SK-N-SH treated with all-trans-retinoic acid at 6 μM for 48 hours (cell line): ENCODE data around the gene HECA.

Experiments
- ATAC-seq: fragments of 200-7000 bp; cut with Tn5 transposase; 3 replicates; pipeline ENCODE4 v1.9.1; 2020; ENCODE audit warnings: mild to moderate bottlenecking, moderate library complexity
- ARNTL ChIP-seq: fragments of 450-650 bp; formaldehyde crosslinking; IDR thresholded peaks from 2 replicates; pipeline ENCODE4 v1.5.0; 2020; ENCODE audit warnings: low read depth, mild to moderate bottlenecking, moderate library complexity, borderline replicate concordance
- CSDC2 ChIP-seq: fragments of 250-450 bp; sonication (Bioruptor Pico); IDR thresholded peaks from 2 replicates; pipeline ENCODE4 v1.5.0; 2020; ENCODE audit warnings: mild to moderate bottlenecking, moderate library complexity
- ESRRG ChIP-seq: fragments of 250-450 bp; sonication (Bioruptor Pico); IDR thresholded peaks from 2 replicates; pipeline ENCODE4 v1.6.1; 2021; ENCODE audit warnings: mild to moderate bottlenecking
- GLIS3 ChIP-seq: fragments of 250-450 bp; sonication (Bioruptor Pico); IDR thresholded peaks from 2 replicates; pipeline ENCODE4 v1.5.0; 2020; ENCODE audit warnings: mild to moderate bottlenecking, moderate library complexity
- POU6F1 ChIP-seq: fragments of 250-450 bp; sonication (Bioruptor Pico); IDR thresholded peaks from 2 replicates; pipeline ENCODE4 v1.8.0; 2021; ENCODE audit warnings: low read depth, mild to moderate bottlenecking, moderate library complexity, borderline replicate concordance
- PPARA ChIP-seq: fragments of 250-450 bp; sonication (Bioruptor Pico); IDR thresholded peaks from 2 replicates; pipeline ENCODE4 v1.5.0; 2020; ENCODE audit warnings: mild to moderate bottlenecking, borderline replicate concordance
- RARB ChIP-seq: fragments of 250-450 bp; sonication (Bioruptor Pico); IDR thresholded peaks from 2 replicates; pipeline ENCODE4 v1.8.0; 2021; ENCODE audit warnings: mild to moderate bottlenecking, moderate library complexity
- SNAI2 ChIP-seq: fragments of 250-450 bp; sonication (Bioruptor Pico); IDR thresholded peaks from 2 replicates; pipeline ENCODE4 v1.5.0; 2020; ENCODE audit warnings: mild to moderate bottlenecking, moderate library complexity
- TCF4 ChIP-seq: fragments of 250-450 bp; sonication (Bioruptor Pico); IDR thresholded peaks from 2 replicates; pipeline ENCODE4 v1.8.0; 2021; ENCODE audit warnings: mild to moderate bottlenecking, moderate library complexity, borderline replicate concordance
- TSHZ2 ChIP-seq: fragments of 250-450 bp; sonication (Bioruptor Pico); IDR thresholded peaks from 2 replicates; pipeline ENCODE4 v1.5.0; 2020; ENCODE audit warnings: mild to moderate bottlenecking, moderate library complexity
- ZC3H10 ChIP-seq: fragments of 250-450 bp; sonication (Bioruptor Pico); IDR thresholded peaks from 2 replicates; pipeline ENCODE4 v1.5.1; 2021; ENCODE audit warnings: mild to moderate bottlenecking, moderate library complexity
- ZFP3 ChIP-seq: fragments of 250-450 bp; sonication (Bioruptor Pico); IDR thresholded peaks from 2 replicates; pipeline ENCODE4 v1.5.0; 2020; ENCODE audit warnings: mild to moderate bottlenecking, moderate library complexity
- ZFP30 ChIP-seq: fragments of 450-650 bp; formaldehyde crosslinking; IDR thresholded peaks from 2 replicates; pipeline ENCODE4 v1.5.0; 2022; ENCODE audit warnings: mild to moderate bottlenecking, moderate library complexity
- ZNF565 ChIP-seq: fragments of 450-650 bp; formaldehyde crosslinking; conservative IDR thresholded peaks from 2 replicates; pipeline ENCODE4 v1.5.0; 2020; ENCODE audit warnings: low read depth, mild to moderate bottlenecking, moderate library complexity
- ZNF70 ChIP-seq: fragments of 450-650 bp; formaldehyde crosslinking; IDR thresholded peaks from 2 replicates; pipeline ENCODE4 v1.5.0; 2020; ENCODE audit warnings: mild to moderate bottlenecking, moderate library complexity
- ZNF8 ChIP-seq: fragments of 450-650 bp; formaldehyde crosslinking; IDR thresholded peaks from 2 replicates; pipeline ENCODE4 v1.5.0; 2020; ENCODE audit warnings: mild to moderate bottlenecking, moderate library complexity
- TF ChIP-seq, protein P1 (sequence below): fragments of 250-450 bp; sonication (Bioruptor Pico); IDR thresholded peaks from 2 replicates; pipeline ENCODE4 v1.5.1; 2021; ENCODE audit warnings: mild to moderate bottlenecking, moderate library complexity
- TF ChIP-seq, protein P2 (sequence below): fragments of 250-450 bp; sonication (Bioruptor Pico); IDR thresholded peaks from 2 replicates; pipeline ENCODE4 v1.5.1; 2020; ENCODE audit warnings: low read depth, mild to moderate bottlenecking, moderate library complexity
- TF ChIP-seq, protein P3 (sequence below): fragments of 250-450 bp; sonication (Bioruptor Pico); IDR thresholded peaks from 2 replicates; pipeline ENCODE4 v1.8.0; 2020; ENCODE audit warnings: mild to moderate bottlenecking, moderate library complexity, borderline replicate concordance

HECA gene

DNA sequence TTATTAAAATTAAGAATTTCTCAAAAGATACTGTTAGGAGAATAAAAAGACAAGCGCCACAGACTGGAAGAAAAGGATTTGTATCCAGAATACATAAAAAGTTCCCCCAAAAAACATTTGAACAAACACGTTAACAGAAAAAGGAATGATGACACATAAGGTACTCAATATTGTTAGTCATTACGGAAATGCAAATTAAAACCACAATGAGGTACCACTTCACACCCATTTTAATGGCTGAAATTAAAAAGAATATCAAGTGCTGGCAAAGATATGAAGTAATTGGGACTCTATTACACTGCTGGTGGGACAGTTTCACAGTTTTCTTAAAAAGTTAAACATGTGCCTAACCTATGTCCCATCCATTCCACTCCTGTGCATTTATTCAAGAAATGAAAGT, 51.4 kb downstream of the HECA start:
- no peak for ATAC-seq
- TF ChIP-seq POU6F1 (no peak), TSHZ2 (no peak), ARNTL (CRISPR knock-in tag) (no peak), CSDC2 (CRISPR knock-in tag) (no peak), GLIS3 (CRISPR knock-in tag) (no peak), ZFP30 (CRISPR knock-in tag) (no peak), ESRRG (CRISPR knock-in tag) (no peak), RARB (no peak), ZNF70 (CRISPR knock-in tag) (no peak)
- TF ChIP-seq, protein P1, sequence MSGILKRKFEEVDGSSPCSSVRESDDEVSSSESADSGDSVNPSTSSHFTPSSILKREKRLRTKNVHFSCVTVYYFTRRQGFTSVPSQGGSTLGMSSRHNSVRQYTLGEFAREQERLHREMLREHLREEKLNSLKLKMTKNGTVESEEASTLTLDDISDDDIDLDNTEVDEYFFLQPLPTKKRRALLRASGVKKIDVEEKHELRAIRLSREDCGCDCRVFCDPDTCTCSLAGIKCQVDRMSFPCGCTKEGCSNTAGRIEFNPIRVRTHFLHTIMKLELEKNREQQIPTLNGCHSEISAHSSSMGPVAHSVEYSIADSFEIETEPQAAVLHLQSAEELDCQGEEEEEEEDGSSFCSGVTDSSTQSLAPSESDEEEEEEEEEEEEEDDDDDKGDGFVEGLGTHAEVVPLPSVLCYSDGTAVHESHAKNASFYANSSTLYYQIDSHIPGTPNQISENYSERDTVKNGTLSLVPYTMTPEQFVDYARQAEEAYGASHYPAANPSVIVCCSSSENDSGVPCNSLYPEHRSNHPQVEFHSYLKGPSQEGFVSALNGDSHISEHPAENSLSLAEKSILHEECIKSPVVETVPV (CRISPR knock-in tag) = no peak

DNA sequence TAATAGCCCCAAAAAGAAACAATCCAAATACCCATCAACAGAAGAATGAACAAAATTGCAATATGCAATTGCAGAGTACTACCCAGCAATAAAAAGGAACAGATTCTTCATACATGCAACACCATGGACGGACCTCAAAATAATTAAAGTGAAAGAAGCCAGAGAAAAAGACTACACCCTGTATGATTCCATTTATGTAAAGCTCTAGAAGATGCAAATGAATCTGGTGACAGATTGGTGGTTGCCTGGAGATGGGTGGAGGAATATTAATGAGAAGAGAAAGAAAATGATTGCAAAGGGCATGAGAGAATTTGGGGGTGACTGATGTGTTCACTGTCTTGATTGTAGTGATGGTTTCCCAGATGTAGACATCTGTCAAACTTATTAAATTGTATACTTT, 51.8 kb downstream of the HECA start:
- TF ChIP-seq, protein P2, sequence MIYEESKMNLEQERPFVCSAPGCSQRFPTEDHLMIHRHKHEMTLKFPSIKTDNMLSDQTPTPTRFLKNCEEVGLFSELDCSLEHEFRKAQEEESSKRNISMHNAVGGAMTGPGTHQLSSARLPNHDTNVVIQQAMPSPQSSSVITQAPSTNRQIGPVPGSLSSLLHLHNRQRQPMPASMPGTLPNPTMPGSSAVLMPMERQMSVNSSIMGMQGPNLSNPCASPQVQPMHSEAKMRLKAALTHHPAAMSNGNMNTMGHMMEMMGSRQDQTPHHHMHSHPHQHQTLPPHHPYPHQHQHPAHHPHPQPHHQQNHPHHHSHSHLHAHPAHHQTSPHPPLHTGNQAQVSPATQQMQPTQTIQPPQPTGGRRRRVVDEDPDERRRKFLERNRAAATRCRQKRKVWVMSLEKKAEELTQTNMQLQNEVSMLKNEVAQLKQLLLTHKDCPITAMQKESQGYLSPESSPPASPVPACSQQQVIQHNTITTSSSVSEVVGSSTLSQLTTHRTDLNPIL = no peak
- TF ChIP-seq ZNF70 (CRISPR knock-in tag) (no peak), CSDC2 (CRISPR knock-in tag) (no peak), ZFP30 (CRISPR knock-in tag) (no peak), PPARA (CRISPR knock-in tag) (no peak), ESRRG (CRISPR knock-in tag) (no peak), ZNF8 (CRISPR knock-in tag) (no peak), TSHZ2 (no peak), ZFP3 (CRISPR knock-in tag) (no peak)
- TF ChIP-seq, protein P1 (CRISPR knock-in tag) = no peak
- TF ChIP-seq, protein P3, sequence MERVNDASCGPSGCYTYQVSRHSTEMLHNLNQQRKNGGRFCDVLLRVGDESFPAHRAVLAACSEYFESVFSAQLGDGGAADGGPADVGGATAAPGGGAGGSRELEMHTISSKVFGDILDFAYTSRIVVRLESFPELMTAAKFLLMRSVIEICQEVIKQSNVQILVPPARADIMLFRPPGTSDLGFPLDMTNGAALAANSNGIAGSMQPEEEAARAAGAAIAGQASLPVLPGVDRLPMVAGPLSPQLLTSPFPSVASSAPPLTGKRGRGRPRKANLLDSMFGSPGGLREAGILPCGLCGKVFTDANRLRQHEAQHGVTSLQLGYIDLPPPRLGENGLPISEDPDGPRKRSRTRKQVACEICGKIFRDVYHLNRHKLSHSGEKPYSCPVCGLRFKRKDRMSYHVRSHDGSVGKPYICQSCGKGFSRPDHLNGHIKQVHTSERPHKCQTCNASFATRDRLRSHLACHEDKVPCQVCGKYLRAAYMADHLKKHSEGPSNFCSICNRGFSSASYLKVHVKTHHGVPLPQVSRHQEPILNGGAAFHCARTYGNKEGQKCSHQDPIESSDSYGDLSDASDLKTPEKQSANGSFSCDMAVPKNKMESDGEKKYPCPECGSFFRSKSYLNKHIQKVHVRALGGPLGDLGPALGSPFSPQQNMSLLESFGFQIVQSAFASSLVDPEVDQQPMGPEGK (CRISPR knock-in tag) = no peak
- no peak for ATAC-seq

- ATAC-seq = no peak
- TF ChIP-seq, protein P1 (CRISPR knock-in tag) = no peak
- no peak for TF ChIP-seq TCF4 (CRISPR knock-in tag)
- TF ChIP-seq CSDC2 (CRISPR knock-in tag) = no peak
- no peak for TF ChIP-seq ZFP30 (CRISPR knock-in tag)
- TF ChIP-seq, protein P2 = no peak
- TF ChIP-seq ARNTL (CRISPR knock-in tag) = no peak
- no peak for TF ChIP-seq ZNF70 (CRISPR knock-in tag)
- TF ChIP-seq ZC3H10 (CRISPR knock-in tag) = no peak
- no peak for TF ChIP-seq SNAI2 (CRISPR knock-in tag)
- no peak for TF ChIP-seq RARB
- no peak for TF ChIP-seq ZNF565 (CRISPR knock-in tag)
- no peak for TF ChIP-seq ZNF8 (CRISPR knock-in tag)
Measured at GRCh38 chr6:139187489-139187888, 52.6 kb downstream of the HECA start.
